Mammary epithelial cell (primary cell): Measurements from ENCODE around the gene ANKRD1.

Experiments used
- EZH2 ChIP-seq: IDR thresholded peaks from 2 replicates; pipeline ENCODE4 v1.6.1; 2012; ENCODE audit warnings: low read length, inconsistent platforms, borderline replicate concordance
- TF ChIP-seq, protein P1 (sequence below), 2 donors: IDR thresholded peaks in 1 of 2; conservative IDR thresholded peaks in 1 of 2; 2 replicates each; pipeline ENCODE4 v1.5.1; 2011 to 2012; ENCODE audit warnings: inconsistent platforms in 2 of 2, low read length in 2 of 2, mild to moderate bottlenecking in 2 of 2, control low read depth in 1 of 2, low read depth in 1 of 2; ENCODE audit not compliant: insufficient read depth in 1 of 2; ENCODE audit errors: extremely low read depth in 1 of 2

GRCh38 chr10:90925079-90926029, 4.5 kb upstream of the ANKRD1 start:
- TF ChIP-seq, protein P1, sequence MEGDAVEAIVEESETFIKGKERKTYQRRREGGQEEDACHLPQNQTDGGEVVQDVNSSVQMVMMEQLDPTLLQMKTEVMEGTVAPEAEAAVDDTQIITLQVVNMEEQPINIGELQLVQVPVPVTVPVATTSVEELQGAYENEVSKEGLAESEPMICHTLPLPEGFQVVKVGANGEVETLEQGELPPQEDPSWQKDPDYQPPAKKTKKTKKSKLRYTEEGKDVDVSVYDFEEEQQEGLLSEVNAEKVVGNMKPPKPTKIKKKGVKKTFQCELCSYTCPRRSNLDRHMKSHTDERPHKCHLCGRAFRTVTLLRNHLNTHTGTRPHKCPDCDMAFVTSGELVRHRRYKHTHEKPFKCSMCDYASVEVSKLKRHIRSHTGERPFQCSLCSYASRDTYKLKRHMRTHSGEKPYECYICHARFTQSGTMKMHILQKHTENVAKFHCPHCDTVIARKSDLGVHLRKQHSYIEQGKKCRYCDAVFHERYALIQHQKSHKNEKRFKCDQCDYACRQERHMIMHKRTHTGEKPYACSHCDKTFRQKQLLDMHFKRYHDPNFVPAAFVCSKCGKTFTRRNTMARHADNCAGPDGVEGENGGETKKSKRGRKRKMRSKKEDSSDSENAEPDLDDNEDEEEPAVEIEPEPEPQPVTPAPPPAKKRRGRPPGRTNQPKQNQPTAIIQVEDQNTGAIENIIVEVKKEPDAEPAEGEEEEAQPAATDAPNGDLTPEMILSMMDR (conservative IDR thresholded peaks at IDR 0.05 in 1 of 2, IDR thresholded peaks at IDR 0.05 in 1 of 2; ENCODE audit: extremely low read depth in 1 of 2, insufficient read depth in 1 of 2, low read depth in 1 of 2, low read length in 2 of 2), result no peak
- no peak for TF ChIP-seq EZH2
